GM21576 (cell line): ENCODE data around the gene NRAP.

Experiments
- ATAC-seq: cut with Tn5 transposase; IDR thresholded peaks from one replicate; pipeline ENCODE4 v1.9.1; 2021; ENCODE audit warnings: mild to moderate bottlenecking, moderate library complexity; ENCODE audit not compliant: unreplicated experiment

Gene NRAP

GRCh38 chr10:113663908-113664307, at the start of gene NRAP:
Gene NRAP, minus strand, starts transcription at chr10:113664041. Its CDS starts 159 bp downstream, at chr10:113663882.
- no peak for ATAC-seq

GRCh38 chr10:113713640-113713982, 49.8 kb upstream of the NRAP start:
- ATAC-seq: no peak

GRCh38 chr10:113712755-113713639, 49.2 kb upstream of the NRAP start:
- no peak for ATAC-seq

GRCh38 chr10:113712024-113712423, 48.2 kb upstream of the NRAP start:
- no peak for ATAC-seq

GRCh38 chr10:113711142-113711541, 47.3 kb upstream of the NRAP start:
- ATAC-seq: no peak

GRCh38 chr10:113709221-113709838, 45.5 kb upstream of the NRAP start:
- ATAC-seq: no peak

- ATAC-seq: no peak
These were observed 44.8 kb upstream of the NRAP start for GRCh38 chr10:113708640-113709039.

- ATAC-seq: no peak
These were observed 42.8 kb upstream of the NRAP start for GRCh38 chr10:113706623-113707022.

GRCh38 chr10:113705344-113705652, 41.5 kb upstream of the NRAP start:
- ATAC-seq: no peak

GRCh38 chr10:113704637-113705343, 40.9 kb upstream of the NRAP start:
- ATAC-seq: peak; percentile 56

- ATAC-seq: no peak
These were observed 33.8 kb upstream of the NRAP start for GRCh38 chr10:113697595-113697994.

- ATAC-seq: no peak
These were observed 31.9 kb upstream of the NRAP start for GRCh38 chr10:113695691-113696090.

- ATAC-seq: no peak
These were observed 29.5 kb upstream of the NRAP start for GRCh38 chr10:113693348-113693747.

GRCh38 chr10:113692271-113692670, 28.4 kb upstream of the NRAP start:
- no peak for ATAC-seq

GRCh38 chr10:113691381-113691780, 27.5 kb upstream of the NRAP start:
- no peak for ATAC-seq

- no peak for ATAC-seq
These were observed 26.9 kb upstream of the NRAP start for GRCh38 chr10:113690749-113691148.

GRCh38 chr10:113689574-113689973, 25.7 kb upstream of the NRAP start:
- ATAC-seq: no peak

- ATAC-seq: no peak
These were observed 25.2 kb upstream of the NRAP start for GRCh38 chr10:113689057-113689456.

GRCh38 chr10:113687037-113687436, 23.2 kb upstream of the NRAP start:
- no peak for ATAC-seq

- ATAC-seq: no peak
These were observed 22.2 kb upstream of the NRAP start for GRCh38 chr10:113686028-113686427.

- ATAC-seq: no peak
These were observed 19.5 kb upstream of the NRAP start for GRCh38 chr10:113683300-113683699.
